SHP77 treated with DMSO at 0.1 percent for 48 hours (cell line): Measurements from ENCODE around the gene AIM2.

ENCODE experiments used
- DNase-seq: peaks from one replicate; lab custom pipeline; 2025; lab: John Stamatoyannopoulos, UW

AIM2 gene

GRCh38 chr1:159014851-159015250, 61.7 kb downstream of the AIM2 start:
- DNase-seq, result no peak

- no peak for DNase-seq
These were observed 62.5 kb downstream of the AIM2 start for GRCh38 chr1:159014003-159014571.

- no peak for DNase-seq
These were observed 64.1 kb downstream of the AIM2 start for GRCh38 chr1:159012495-159012894.
